SU-DHL-6 (cell line): ENCODE measurements around the gene OPTN.

Experiments used
- H2AFZ ChIP-seq: fragments of 200-600 bp; sonication (generic); 2 replicates; pipeline ENCODE4 v1.6.1; 2014; ENCODE audit warnings: low read depth, mild to moderate bottlenecking, moderate library complexity, mixed read lengths, antibody characterized with exemption, low read length; ENCODE audit not compliant: severe bottlenecking
- H3F3A ChIP-seq: fragments of 200-600 bp; shearing (Covaris generic); 2 replicates; pipeline ENCODE4 v1.6.0; 2016; ENCODE audit warnings: antibody characterized with exemption, mild to moderate bottlenecking; ENCODE audit not compliant: insufficient read depth
- H3K27ac ChIP-seq: fragments of 200-600 bp; sonication (generic); 2 replicates; pipeline ENCODE4 v1.5.1; 2016; ENCODE audit warnings: low read depth, mild to moderate bottlenecking, low read length, moderate library complexity, mixed read lengths
- H3K27me3 ChIP-seq: fragments of 200-600 bp; sonication (generic), shearing (Covaris generic); 2 replicates; pipeline ENCODE4 v1.6.0; 2014; ENCODE audit warnings: mild to moderate bottlenecking, low read length
- H3K36me3 ChIP-seq: fragments of 200-600 bp; sonication (generic); 2 replicates; pipeline ENCODE4 v1.6.1; 2014; ENCODE audit warnings: mild to moderate bottlenecking, low read length, mixed read lengths
- H3K4me2 ChIP-seq: fragments of 300-600, 200-600 bp; shearing (Covaris generic), sonication (generic); 2 replicates; pipeline ENCODE4 v1.6.0; 2014; ENCODE audit warnings: low read length, low read depth, mild to moderate bottlenecking; ENCODE audit not compliant: poor library complexity, severe bottlenecking
- H3K4me3 ChIP-seq: fragments of 200-600 bp; sonication (generic); 2 replicates; pipeline ENCODE4 v1.5.1; 2014; ENCODE audit warnings: antibody characterized with exemption, low read length, mild to moderate bottlenecking, mixed read lengths; ENCODE audit not compliant: insufficient read depth, poor library complexity, severe bottlenecking
- H3K79me2 ChIP-seq: fragments of 200-600 bp; sonication (generic); 2 replicates; pipeline ENCODE4 v1.6.1; 2014; ENCODE audit warnings: mild to moderate bottlenecking, low read length, moderate library complexity; ENCODE audit not compliant: insufficient read depth
- H3K9ac ChIP-seq: fragments of 200-600 bp; sonication (generic); 2 replicates; pipeline ENCODE4 v1.7.0; 2014; ENCODE audit warnings: mild to moderate bottlenecking, low read length
- H3K9me2 ChIP-seq: fragments of 200-600 bp; sonication (generic); replicated peaks from 2 replicates; pipeline ENCODE4 v1.6.1; 2014; ENCODE audit warnings: low read length; ENCODE audit not compliant: insufficient read depth
- H3K9me3 ChIP-seq: fragments of 200-600 bp; sonication (generic); 2 replicates; pipeline ENCODE4 v1.6.1; 2014; ENCODE audit warnings: low read length, mixed read lengths; ENCODE audit not compliant: insufficient read depth
- H4K20me1 ChIP-seq: fragments of 200-600 bp; sonication (generic); 2 replicates; pipeline ENCODE4 v1.6.1; 2014; ENCODE audit warnings: low read depth, mild to moderate bottlenecking, antibody characterized with exemption, low read length, moderate library complexity, mixed read lengths
- CTCF ChIP-seq: fragments of 200-600 bp; sonication (generic); IDR thresholded peaks from one replicate; pipeline ENCODE4 v1.5.1; 2017; ENCODE audit warnings: antibody characterized with exemption, mild to moderate bottlenecking, low read length, moderate library complexity; ENCODE audit not compliant: insufficient read depth, poor library complexity, severe bottlenecking
- EZH2phosphoT487 ChIP-seq: fragments of 200-600 bp; sonication (generic), shearing (Covaris generic); conservative IDR thresholded peaks from 2 replicates; pipeline ENCODE4 v1.6.1; 2018; ENCODE audit warnings: mild to moderate bottlenecking, antibody characterized with exemption, low read length, moderate library complexity, mixed read lengths

OPTN gene

GRCh38 chr10:13183625-13184024 is 83.7 kb downstream of the OPTN start:
- no peaks in the 10 kb centered on the region for H3K27me3 ChIP-seq
- no peak overlapping the region for H2AFZ ChIP-seq
- no peaks in the 10 kb centered on the region for H3F3A ChIP-seq
- H3K27ac ChIP-seq, result no peak overlapping the region
- no peaks in the 10 kb centered on the region for H3K9me3 ChIP-seq
- H3K4me3 ChIP-seq, result no peak overlapping the region
- no peaks in the 10 kb centered on the region for H4K20me1 ChIP-seq
- no peak for TF ChIP-seq EZH2phosphoT487
- no peak for TF ChIP-seq CTCF
- no peak overlapping the region for H3K9ac ChIP-seq
- H3K36me3 ChIP-seq, result peaks cover 62% of the 10 kb centered on the region
- no peaks in the 10 kb centered on the region for H3K9me2 ChIP-seq
- no peak overlapping the region for H3K4me2 ChIP-seq
- H3K79me2 ChIP-seq, result no peaks in the 10 kb centered on the region

GRCh38 chr10:13184276-13184675 is 84.3 kb downstream of the OPTN start:
- H3K27ac ChIP-seq, result no peak overlapping the region
- H3K4me2 ChIP-seq, result no peak overlapping the region
- H3K9me3 ChIP-seq, result no peaks in the 10 kb centered on the region
- H3F3A ChIP-seq, result no peaks in the 10 kb centered on the region
- H3K27me3 ChIP-seq, result no peaks in the 10 kb centered on the region
- H2AFZ ChIP-seq, result no peak overlapping the region
- H3K79me2 ChIP-seq, result no peaks in the 10 kb centered on the region
- no peaks in the 10 kb centered on the region for H3K9me2 ChIP-seq
- no peak overlapping the region for H3K9ac ChIP-seq
- TF ChIP-seq CTCF (no peak), EZH2phosphoT487 (no peak)
- H3K36me3 ChIP-seq, result peaks cover 59% of the 10 kb centered on the region
- H3K4me3 ChIP-seq, result no peak overlapping the region
- H4K20me1 ChIP-seq, result no peaks in the 10 kb centered on the region

- Histone ChIP-seq H3K4me3 (no peak overlapping the region), H3K79me2 (no peaks in the 10 kb centered on the region), H3K9ac (no peak overlapping the region), H2AFZ (no peak overlapping the region), H3K4me2 (no peak overlapping the region), H4K20me1 (no peaks in the 10 kb centered on the region), H3K9me3 (no peaks in the 10 kb centered on the region), H3K27ac (no peak overlapping the region), H3F3A (no peaks in the 10 kb centered on the region), H3K36me3 (peaks cover 55% of the 10 kb centered on the region), H3K9me2 (no peaks in the 10 kb centered on the region), H3K27me3 (no peaks in the 10 kb centered on the region)
- TF ChIP-seq CTCF (no peak), EZH2phosphoT487 (no peak)
Observed at GRCh38 chr10:13184730-13185514, 85.0 kb downstream of the OPTN start.
